ENCODE data around the gene PROC. TPM values are rescaled to one million over a fixed set of nuclear protein-coding genes. Genes with fewer than 3 reads are reported as not detected.

The PROC gene
- total RNA-seq: not detected
- long read RNA-seq, donor 1: 0 reads
- long read RNA-seq, donor 2: 0 reads

DNA sequence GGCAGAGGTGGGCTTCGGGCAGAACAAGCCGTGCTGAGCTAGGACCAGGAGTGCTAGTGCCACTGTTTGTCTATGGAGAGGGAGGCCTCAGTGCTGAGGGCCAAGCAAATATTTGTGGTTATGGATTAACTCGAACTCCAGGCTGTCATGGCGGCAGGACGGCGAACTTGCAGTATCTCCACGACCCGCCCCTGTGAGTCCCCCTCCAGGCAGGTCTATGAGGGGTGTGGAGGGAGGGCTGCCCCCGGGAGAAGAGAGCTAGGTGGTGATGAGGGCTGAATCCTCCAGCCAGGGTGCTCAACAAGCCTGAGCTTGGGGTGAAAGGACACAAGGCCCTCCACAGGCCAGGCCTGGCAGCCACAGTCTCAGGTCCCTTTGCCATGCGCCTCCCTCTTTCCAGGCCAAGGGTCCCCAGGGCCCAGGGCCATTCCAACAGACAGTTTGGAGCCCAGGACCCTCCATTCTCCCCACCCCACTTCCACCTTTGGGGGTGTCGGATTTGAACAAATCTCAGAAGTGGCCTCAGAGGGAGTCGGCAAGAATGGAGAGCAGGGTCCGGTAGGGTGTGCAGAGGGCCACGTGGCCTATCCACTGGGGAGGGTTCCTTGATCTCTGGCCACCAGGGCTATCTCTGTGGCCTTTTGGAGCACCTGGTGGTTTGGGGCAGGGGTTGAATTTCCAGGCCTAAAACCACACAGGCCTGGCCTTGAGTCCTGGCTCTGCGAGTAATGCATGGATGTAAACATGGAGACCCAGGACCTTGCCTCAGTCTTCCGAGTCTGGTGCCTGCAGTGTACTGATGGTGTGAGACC lies at the start of gene PROC:
Gene PROC, plus strand, starts transcription at position 128 of the 812 bp plus-strand sequence. CDS start 1,516 bp downstream, outside the sequence.
- intact Hi-C loops (cut with DNase I): no loop called here
- DNase-seq (ENCODE audit: low spot score): no peak

DNA sequence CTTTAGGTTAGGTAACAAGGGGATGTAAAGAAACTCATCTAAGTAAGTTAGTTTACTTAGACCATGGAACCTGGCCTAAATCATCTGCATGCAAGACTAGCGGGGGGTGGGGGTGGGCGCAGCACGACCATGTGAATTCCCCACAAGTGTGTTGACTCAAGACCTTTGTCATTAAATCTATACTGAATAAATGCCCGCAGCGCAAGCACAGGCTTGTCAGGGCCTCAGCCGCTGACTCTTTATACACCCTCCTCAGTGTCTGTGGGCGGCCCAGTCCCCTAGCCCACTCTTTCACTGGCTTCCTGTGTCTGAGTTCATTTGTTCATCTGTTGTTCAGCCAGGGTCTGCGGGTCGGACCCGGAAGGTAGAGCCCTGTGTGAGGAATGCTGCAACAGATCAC lies 48.2 kb upstream of the PROC start:
- DNase-seq (ENCODE audit: low spot score): no peak
- intact Hi-C loops (cut with DNase I): loop anchor here in 1 of 2 donors (5.0 kb wide), 1 partner anchor 197 kb away; no protein-coding TSS in a partner anchor

DNA sequence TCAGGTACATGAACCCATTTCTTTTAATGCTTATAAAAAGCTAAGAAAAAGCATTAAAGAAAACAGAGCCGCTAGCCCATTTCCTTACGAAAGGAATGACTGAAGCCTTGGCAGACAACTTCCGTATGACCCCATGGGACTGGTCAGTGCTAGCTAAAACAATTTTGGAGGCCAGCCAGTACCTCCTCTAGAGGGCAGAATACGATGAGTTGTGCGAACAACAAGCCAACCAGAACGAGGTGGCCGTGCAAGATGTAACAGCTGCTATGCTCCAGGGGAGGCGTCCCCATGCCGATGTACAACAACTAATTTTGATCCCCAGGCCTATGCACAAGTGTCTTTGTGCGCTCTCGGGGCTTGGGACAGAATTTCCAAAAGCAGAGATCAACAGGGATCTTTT lies 47.2 kb upstream of the PROC start:
- intact Hi-C loops (cut with DNase I): loop anchor here in 1 of 2 donors (5.0 kb wide), 1 partner anchor 196 kb away; no protein-coding TSS in a partner anchor
- DNase-seq (ENCODE audit: low spot score): no peak

DNA sequence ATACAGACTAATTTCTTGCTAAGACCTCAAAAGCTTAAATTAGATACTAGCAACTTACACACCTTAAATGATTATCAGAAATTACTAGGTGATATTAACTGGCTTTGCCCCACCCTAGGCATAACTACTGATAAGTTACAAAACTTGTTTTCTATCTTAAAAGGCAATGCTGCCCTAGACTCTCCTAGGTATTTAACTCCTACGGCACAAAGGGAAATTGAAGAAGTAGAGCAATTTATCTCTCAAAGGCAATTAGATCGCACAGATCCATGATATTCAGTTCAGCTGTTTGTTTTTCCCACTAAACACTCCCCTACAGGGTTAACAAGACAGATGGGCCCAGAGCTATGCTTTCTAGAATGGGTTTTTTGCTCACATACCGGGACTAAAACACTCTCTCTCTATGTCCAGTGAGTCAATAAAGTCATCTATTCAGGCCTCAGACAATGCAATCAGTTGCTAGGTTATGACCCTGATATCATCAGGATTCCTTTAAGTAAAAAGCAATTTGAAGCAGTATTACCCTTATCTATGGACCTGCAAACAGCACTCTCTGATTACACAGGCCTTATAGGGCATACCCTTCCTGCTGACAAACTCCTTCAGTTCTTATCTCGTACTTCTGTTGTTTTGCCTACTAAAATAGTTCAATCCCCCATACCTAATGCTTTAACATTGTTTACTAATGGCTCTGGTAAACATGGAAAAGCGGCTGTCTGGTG lies 44.7 kb upstream of the PROC start:
- intact Hi-C loops (cut with DNase I): loop anchor here in 1 of 2 donors (5.0 kb wide), 1 partner anchor 194 kb away; no protein-coding TSS in a partner anchor
- no peak for DNase-seq (ENCODE audit: low spot score)

DNA sequence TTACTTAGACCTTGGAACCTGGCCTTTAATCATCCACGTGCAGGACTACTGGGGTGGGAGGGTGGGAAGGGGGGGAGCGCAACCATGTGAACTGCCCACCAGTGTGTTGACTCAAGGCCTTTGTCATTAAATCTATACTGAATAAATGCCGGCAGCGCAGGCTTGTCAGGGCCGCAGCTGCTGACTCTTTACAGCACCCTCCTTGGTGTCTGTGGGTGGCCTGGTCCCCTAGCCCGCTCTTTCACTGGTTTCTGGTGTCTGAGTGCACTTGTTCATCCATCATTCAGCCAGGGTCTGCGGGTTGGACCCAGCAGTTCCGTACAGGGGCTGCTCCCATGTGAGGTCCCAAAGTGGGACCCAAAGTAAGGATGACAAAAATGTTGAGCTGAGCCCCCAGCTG lies 42.0 kb upstream of the PROC start:
- intact Hi-C loops (cut with DNase I): no loop called here
- no peak for DNase-seq (ENCODE audit: low spot score)

DNA sequence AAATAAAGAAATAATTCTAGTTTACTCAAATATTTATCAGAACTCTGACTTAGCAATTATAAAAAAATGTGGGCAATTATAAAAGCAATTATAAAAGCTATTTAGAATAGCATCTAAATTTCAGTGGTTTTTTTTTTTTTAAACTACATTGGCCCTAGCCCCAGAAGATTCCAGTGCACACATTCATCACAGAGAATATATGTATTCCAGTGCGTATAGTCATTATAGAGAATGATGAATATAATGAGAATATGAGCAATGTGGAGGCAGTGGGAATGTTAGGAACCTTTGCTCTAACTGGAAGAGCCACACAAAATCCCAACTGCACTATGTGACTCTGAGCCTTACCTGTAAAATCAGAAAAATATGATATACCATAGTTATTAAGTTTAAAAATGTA lies 41.0 kb upstream of the PROC start:
- intact Hi-C loops (cut with DNase I): no loop called here
- no peak for DNase-seq (ENCODE audit: low spot score)

DNA sequence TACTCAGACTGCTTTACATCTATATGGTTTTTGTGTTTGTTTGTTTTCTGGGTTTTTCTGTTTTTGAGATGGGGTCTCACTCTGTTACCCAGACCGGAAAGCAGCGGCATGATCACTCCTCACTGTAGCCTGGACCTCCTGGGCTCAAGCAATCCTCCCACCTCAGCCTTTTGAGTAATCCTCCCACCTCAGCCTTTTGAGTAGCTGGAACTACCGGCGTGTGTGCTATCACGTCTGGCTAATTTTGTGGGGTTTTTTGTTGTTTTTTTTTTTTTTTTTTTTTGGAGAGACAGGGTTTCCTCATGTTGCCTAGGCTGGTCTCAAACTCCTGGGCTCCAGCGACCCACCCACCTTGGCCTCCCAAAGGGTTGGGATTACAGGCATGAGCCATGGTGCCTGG lies 39.5 kb upstream of the PROC start:
- no peak for DNase-seq (ENCODE audit: low spot score)
- intact Hi-C loops (cut with DNase I): no loop called here

DNA sequence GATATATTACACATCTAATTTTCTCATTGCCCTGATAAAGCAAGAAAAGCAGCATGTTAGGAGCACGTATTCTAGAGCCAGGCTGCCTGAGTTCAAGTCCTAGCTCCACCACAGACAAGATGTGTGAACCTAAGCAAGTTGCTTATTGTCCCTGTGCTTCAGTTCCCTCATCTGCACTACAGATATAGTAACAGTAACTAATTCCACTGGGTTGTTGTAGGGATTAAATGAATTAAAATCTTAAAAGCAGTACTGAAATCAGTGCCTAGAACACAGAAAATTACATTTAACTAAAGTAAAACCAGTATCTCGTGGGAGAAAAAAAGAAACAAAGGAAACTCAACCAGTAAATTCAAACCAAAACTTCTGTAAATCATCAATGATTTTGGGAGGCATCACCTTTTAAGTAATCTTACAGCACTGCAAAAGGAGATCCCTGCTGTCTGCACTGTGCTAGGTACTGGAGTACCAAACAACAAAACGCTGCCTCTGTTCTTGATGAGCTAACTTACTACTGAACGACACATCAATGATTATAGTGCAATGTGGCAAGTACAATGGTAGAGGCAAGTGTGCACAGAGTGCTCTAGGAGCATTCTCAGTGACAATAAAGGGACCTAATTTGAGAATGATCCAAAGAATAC lies 38.4 kb upstream of the PROC start:
- no peak for DNase-seq (ENCODE audit: low spot score)
- intact Hi-C loops (cut with DNase I): no loop called here

DNA sequence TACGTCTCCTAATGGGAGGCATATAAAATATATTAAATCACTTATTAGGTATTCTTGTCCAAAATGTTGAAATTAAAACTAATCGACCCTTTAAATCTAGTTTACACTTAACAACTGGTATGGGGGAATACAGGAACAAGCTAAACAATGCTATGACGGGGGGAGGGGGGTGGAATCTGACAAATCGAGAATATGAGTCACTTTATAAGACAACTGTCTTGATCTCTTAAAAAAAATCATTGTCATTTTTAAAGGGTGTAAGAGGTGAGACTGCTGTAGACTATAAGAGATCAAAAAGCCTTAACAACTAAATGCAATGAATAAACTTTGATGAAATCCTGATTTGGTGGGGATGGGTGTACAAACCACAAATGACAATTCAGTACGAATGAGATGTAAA lies 36.5 kb upstream of the PROC start:
- intact Hi-C loops (cut with DNase I): no loop called here
- DNase-seq (ENCODE audit: low spot score): no peak

DNA sequence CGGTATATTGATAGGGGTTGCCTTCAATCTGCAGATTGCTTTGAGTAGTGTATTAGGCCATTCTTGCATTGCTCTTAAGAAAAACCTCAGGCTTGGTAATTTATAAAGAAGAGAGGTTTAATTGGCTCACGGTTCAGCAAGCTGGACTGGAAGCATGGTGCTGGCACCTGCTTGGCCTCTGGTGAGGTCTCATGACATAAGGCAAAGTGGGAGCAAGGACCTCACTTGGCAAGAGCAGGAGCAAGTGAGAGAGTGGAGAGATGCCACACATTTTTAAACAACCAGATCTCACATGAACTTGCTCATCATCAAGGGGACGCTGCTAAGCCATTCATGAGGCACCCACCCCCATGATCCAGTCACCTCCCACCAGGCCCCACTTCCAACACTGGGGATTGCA lies 35.4 kb upstream of the PROC start:
- intact Hi-C loops (cut with DNase I): no loop called here
- no peak for DNase-seq (ENCODE audit: low spot score)

DNA sequence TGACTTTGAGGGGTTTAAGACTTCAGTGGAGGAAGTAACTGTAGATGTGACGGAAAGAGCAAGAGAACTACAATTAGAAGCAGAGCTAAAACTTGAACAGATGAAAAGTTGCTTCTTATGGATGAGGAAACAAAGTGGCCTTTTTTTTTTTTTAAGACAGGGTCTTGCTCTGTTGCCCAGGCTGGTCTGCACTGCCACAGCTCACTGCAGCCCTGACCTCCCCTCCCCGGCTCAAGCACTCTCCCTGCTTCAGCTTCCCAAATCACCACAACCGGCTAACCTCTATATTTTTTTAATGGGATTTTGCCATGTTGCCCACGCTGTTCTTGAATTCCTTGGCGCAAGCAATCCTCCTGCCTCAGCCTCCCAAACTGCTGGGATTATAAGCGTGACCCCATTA lies 33.7 kb upstream of the PROC start:
- intact Hi-C loops (cut with DNase I): no loop called here
- no peak for DNase-seq (ENCODE audit: low spot score)

DNA sequence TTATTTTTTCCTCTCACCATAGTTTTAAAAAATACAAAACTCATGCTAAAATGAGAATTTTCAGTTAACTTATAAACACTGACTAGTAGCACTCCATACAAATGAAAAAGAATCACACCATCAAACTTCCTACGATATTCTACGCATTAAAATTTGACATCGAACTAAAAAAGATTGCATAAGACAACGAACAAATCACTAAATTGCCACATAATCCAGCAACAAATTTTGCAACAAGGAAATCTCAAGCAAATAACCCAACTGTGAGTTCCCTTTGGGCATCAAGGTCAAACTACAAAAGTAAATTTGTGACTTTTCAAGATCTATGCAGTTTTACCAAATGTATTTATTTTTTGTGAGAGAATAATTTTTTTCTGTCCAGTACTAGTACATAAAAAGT lies 32.0 kb upstream of the PROC start:
- intact Hi-C loops (cut with DNase I): no loop called here

DNA sequence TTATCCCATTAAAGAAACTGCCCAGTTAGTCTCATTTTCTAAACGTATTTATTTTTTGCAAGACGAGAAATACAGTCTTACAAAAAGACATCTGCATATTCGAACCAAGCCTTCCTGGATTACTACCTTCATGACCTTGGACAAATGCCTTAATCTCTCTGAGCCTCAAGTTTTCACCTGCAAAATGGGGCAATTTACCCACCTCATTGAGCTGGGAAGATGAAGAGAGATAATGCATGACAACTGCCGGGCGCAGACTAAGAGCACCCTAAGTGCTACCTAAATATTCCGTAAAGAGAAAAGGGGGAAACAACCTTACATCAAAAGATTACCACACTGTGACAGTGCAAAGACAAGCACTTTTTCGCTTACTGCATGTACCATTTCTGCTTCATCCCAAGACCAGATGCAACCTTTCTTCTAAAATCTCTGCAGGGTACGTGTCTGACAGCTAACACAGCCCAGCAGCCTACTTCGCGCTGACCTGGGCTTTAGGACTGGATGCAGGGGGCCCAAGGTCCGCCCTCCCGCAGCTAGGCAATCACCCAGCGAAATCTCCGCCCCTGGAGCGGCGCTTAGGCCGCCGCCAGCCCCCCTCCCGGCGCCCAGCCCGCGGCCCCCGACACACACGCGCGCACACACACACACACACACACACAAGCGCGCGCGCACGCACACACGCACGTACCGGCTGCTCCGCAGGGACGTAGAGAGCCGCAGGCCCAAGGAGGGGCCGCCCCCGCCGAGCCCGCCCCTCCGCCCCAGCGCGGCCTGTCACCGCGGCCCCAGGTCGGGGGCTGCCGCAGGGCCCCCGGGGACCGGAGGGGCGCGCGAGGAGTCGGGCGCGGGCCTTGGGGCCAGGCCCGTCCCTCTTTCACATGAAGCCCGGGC lies 31.2 kb upstream of the PROC start:
- peak; percentile 93 for DNase-seq (ENCODE audit: low spot score)

More for the DNA sequence above, 32.0 kb upstream of the PROC start:
- DNase-seq (ENCODE audit: low spot score): no peak

DNA sequence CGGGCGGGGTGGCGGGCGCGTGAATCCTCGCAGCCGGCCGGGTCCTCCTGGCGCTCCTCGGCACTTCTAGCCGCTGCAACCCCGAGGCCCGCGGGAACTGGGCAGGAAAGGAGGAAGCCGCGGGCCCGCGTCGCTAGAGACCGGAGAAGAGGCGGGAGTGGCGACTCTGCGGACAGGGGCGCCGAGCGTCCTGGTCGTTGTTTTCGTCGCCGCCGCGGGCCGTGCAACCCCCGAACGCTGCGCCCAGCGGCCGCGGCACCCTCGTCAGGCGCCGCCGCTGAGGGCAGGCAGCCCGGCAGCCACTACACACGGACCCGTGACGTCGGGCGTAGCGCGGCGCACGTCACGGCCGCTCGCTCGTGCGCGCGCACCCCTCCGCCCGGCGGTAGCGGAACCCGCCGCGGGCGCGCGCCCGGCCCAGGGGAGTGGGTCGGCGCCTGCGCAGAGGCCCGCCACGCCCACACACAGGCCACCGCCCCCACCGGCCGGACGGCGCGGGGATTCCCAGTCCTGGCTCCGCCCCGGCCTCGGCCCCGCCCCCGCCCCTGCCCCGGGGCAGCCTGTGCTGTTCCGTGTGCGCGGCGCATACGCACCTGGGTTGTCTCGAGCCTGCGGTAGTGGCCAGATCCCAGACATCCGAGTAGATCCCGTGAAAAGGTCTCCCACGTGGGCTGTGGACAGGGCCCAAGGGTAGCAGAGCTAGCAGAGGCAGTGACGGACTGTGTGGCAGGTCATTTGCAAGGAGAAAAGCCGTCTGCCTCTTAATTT lies 30.4 kb upstream of the PROC start, which contains the start of gene MAP3K2:
Gene MAP3K2, minus strand, starts transcription at position 321 of the 768 bp plus-strand sequence. CDS start 44,846 bp downstream, outside the sequence.
- intact Hi-C loops (cut with DNase I): no loop called here

More for the DNA sequence above, 31.2 kb upstream of the PROC start:
- intact Hi-C loops (cut with DNase I): no loop called here

DNA sequence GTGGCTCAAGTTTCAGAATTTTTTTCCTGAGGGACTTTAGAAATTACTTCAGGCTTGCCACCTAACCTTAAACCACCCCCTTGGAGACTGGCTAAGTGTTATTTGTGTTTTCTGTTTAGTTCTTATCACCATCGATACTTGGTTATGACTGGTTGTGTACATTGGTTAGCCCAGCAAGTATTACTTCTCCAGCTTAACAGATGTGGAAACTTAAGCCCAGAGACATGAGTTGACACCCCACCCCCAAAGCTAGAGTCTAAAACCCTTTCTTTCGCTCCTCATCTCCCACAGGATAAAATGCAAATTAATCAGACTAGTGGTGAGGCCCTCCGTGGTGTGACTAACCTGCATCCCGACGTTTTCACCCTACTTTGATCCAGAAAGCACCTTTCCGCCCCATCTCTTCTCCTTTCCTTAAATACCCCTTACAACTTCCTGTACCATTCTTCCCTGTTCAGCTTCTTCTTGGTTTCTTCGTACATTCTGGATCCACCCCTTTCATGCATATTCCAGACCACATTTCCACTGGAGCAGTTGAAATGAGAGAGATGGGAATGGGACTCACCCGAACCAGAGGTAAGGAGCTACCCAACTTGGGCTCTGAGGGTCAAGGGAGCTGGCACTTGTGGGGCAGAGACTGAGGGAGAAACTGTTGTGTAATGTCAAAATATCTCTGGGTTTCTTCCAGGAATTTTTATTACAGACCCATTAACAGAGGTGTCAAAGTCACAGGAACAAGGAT lies 29.6 kb upstream of the PROC start:
- DNase-seq (ENCODE audit: low spot score): no peak
- intact Hi-C loops (cut with DNase I): no loop called here

More for the DNA sequence above, 30.4 kb upstream of the PROC start, which contains the start of gene MAP3K2:
- peak; percentile 97 for DNase-seq (ENCODE audit: low spot score)

DNA sequence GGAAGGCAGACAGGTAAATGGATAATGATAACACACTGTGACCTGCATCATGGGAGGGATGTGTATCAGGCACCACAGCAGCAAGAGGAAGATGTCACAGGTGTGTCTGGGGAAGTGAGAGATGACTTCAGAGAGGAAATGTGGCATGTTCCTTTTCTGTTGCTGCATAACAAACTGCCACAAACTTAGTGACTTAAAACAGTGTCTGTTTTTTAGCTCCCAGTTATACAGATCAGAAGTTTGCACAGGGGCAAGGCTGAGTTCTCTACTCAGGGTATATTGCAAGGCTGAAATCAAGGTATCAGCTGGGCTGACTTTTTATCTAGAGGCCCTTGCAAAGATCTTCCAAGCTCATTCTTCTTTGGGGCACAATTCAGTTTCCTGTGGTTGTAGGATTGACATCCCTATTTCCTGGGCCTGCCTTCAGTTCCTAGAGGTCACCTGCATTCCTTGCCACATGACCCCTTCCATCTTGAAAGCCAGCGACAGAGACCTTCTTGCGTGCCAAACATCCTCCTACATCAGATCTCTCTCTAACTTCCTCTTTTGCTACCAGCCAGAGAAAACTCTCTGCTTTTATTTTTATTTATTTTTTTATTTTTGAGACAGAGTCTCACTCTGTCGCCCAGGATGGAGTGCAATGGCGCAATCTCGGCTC lies 28.3 kb upstream of the PROC start:
- intact Hi-C loops (cut with DNase I): no loop called here
- no peak for DNase-seq (ENCODE audit: low spot score)
